GM21619 (cell line): ENCODE measurements around the gene ATP5PO.
"Not testable (repeated sequence)": the region's sequence is repeated elsewhere in the genome, so short reads cannot be mapped to it uniquely, and the experiment has no call there.

Experiments
- ATAC-seq: cut with Tn5 transposase; IDR thresholded peaks from one replicate; pipeline ENCODE4 v1.9.1; 2021; ENCODE audit not compliant: unreplicated experiment

The ATP5PO gene

DNA sequence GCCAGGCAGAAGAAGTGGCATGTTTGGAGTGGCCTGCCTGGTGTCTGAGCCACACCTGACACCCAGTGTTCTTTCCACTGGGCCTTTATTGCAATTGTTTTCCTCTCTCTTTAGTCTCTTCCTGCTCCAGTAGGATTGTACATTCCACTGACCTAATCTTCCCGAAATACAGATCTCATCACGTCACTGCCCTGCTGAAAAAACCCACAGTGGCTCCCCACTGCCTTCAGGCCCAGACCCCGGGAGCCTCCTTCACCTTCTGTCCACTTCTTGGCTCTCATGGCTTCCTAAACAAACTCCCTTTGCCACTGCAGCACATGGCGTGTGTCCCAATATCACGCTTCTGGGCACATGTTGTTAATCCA is 25.3 kb upstream of the ATP5PO start:
- ATAC-seq = no peak

GRCh38 chr21:33940164-33940880 is 24.7 kb upstream of the ATP5PO start:
- no peak for ATAC-seq

GRCh38 chr21:33939226-33939625 is 23.6 kb upstream of the ATP5PO start:
- ATAC-seq = no peak

DNA sequence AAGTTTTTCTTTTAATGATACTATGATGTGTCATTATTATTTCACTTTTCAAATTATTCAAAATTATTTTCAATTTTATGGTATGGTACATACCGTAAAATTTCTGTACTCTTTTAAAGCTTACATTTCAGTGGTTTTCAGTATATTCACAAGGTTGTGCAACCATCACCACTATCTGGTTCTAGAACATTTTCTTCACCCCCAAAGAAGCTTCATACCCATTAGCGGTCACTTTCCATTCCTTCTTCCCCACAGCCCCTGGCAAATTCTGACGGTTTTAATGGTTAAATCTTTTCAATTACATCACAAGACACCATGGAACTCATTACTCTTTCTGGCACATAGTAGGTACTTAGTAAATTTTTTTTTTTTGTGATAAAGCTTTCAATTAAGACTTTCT is 22.8 kb upstream of the ATP5PO start:
- ATAC-seq = no peak

DNA sequence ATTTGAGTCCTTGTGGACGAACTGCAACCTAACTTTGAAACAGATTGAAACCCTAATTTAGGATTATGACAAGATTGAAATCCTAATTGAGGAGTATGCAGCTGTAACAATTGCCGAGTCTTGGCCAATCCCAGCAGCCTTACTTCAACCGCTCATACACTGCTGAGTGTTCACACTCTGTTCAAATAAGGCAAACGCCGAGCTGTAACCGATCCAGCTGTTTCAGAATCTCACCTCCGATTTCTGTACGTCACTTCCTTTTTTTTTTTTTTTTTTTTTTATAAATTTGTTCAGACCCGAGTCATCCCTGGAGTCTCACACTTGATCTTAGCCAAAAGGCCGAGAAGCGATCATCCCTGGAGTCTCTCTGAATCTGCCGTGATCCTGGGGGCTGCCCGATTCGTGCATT is 22.3 kb upstream of the ATP5PO start:
- ATAC-seq = no peak

DNA sequence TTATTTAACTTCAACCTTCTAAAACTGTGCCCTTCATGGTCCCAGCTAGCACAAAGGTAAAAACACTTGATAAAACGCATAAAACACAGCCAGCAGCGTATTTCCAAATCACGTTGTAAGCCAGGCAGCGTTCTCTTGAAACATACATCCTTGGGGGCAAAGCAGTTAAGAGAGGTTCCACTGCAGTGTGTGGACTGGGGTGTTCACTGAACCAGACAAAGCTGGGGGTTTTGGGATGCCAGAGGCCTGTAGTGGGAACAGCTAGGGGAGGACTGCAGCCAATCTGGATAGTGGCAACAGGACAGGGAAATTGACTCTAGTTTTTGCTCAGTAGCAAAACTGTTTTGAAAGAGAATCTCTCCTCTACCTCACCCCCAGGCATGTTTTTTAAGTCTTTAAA is 21.5 kb upstream of the ATP5PO start:
- ATAC-seq = no peak

DNA sequence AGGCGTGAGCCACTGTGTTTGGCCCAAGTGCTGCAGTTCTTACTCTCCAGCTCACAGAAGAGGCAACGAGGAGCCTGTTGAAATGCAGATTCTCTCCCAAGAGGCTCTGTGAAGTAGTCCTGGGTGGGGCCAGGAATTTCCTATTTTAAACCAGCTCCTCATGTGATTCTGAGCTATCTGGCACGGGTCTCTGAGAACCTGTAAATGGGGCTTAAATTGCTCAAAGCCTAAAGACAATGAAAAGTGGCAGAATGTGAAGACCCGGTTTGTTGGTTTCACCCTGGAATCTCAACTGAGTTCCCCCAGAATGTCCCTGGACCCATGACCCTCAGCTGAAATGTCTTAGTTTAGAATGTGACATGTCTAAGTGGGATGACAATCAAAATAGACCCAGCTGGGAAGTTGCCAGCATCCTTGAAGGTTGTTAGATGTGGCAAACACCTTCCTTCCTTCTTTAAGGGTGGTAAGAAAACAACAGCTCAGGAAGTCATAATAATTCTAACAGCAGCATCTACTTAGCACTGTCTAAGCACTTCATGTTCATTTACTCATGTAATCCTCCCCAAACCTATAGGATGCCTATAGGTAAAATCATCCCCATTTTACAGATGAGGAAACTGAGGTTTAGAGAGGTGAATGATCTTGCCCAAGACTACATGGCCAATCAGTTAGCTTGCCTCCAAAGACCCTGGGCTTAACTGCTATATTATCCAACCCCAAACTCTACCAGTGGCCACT is 20.9 kb upstream of the ATP5PO start:
- no peak for ATAC-seq

DNA sequence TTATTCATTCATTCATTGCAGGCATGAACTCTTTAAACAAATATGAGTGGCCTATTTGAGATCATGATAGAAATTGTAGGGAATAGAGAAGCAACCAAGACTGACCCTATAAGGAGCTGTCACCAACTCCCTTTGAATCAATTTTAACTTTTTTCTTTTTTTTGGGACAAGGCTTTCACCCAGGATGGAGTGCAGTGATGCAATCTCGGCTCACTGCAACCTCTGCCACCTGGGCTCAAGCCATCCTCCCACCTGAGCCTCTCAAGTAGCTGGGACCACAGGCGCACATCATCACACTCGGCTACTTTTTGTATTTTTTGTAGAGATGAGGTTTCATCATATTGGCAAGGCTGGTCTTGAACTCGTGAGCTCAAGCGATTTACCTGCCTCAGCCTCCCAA is 17.1 kb upstream of the ATP5PO start:
- no peak for ATAC-seq

DNA sequence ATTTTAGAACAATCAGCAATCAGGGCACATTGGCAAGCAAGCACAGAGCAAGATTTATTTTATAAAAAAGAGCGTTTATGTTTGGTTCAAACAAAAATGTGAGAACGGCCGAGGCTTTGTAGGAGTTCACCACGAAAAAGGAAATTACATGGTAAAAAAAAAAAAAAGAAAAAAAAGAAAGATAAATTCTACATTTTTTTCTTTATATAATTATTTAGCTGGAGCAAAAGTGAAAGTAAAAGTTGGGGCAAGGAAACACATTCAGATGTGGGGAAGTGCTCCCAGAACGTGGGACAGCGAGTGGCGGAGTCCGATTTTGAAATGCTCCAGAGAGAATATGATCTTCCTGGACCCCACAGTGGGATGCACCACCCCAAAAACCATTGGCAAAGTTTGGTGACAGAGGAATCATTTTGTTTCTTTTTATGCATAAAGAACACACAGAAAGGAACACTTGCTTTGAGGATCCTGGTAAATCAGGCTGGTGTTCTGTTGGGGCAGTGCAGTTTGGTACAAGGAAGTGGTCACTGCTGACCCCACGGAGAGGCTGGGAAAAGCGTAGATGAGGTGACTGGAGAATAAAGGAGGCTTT is 16.3 kb upstream of the ATP5PO start:
- no peak for ATAC-seq

GRCh38 chr21:33931052-33931798 is 15.6 kb upstream of the ATP5PO start:
- not testable (repeated sequence) for ATAC-seq

- ATAC-seq = not testable (repeated sequence)
Observed at GRCh38 chr21:33926248-33926647, 10.6 kb upstream of the ATP5PO start.

DNA sequence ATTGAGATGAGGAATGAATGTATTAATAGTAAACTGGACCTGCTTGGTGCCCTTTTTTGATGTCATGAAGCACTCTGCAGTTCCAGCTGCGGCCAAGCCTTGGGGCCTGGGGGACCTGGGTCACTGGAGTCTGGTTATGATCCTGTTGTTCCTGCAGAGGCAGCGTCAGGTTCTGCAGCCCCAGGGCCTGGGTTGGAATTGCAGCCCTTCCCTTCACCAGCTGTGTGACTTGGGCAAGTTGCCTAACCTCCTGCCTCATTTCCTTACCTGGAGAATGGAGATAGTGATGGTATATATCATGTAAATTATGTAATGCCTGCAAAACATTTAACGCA is 9.1 kb upstream of the ATP5PO start:
- no peak for ATAC-seq

DNA sequence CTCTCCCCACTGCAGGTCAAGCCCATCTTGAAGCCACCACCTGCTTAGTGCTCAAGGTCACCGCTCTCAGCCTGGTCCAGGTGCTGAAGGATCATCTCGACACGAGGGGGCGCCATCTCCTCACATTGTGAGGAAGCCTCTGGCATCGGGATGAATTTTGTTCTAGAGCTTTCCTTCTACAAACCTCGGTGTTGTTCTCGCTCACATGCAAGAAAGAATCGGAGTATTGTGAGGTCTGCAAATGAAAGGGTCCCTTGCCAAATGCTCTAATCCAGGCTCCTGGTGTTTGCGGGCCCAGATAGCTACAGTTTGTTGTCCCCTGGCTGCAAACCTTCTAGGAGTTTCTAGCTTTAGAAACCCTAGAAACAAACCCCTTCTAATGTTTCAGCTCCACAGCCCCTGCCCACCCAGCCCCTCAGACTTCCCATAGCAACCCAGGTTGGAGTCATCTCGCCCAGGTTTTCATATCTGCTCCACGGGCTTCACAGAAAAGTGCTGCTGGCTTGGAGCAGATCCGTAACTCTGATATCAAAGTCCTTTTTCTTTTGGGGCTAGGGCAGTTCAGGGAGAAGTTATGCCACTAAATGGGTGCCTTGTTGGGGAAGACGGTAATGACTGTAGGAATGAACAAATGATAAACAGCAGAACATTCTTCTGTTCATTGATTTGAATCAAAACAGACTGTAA is 8.6 kb upstream of the ATP5PO start:
- peak; percentile 93 for ATAC-seq

- no peak for ATAC-seq
Observed at GRCh38 chr21:33917421-33917820, 1.8 kb upstream of the ATP5PO start.

DNA sequence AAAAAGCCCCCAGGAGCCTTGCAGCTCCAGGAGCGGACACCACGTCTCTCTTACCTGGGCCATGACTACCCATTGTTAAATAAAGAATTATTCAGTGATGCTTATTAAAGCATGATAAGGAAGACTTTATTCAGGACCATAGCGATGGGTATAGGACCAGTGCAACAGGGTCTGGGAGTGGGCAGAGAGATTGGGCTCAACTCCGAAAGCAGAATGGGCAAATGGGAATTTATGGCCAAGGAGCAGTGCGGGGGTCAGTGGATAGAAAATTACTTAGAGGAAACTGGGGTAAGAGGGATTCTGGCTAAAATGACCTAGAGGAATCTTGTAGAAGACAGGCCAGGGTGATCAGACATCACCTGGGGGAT is 580 bp upstream of the ATP5PO start:
- ATAC-seq = no peak

- no peak for ATAC-seq
Observed at GRCh38 chr21:33914188-33914587, 1.4 kb downstream of the ATP5PO start.

DNA sequence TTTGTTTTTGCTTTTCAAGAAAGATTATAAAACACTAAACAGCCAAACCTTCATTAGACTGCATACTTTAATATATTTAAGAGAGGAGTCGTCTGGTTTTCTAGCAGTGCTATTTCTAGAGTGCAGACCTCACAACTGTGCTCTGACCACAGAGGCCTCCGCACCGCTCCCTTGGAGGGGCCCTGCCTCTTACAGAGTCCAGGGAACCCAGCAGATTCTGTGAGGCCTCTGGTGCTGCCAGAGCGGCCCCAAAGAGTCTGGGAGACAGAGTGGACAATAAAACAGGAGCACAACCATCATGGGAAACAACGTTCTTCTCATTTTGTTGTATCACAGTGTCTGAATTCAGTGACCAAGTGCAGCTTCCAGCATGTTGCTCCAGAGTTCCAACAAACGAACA is 5.8 kb downstream of the ATP5PO start:
- no peak for ATAC-seq

GRCh38 chr21:33908760-33909159 is 6.8 kb downstream of the ATP5PO start:
- ATAC-seq = no peak

- no peak for ATAC-seq
Observed at GRCh38 chr21:33904041-33904440, 11.6 kb downstream of the ATP5PO start.

DNA sequence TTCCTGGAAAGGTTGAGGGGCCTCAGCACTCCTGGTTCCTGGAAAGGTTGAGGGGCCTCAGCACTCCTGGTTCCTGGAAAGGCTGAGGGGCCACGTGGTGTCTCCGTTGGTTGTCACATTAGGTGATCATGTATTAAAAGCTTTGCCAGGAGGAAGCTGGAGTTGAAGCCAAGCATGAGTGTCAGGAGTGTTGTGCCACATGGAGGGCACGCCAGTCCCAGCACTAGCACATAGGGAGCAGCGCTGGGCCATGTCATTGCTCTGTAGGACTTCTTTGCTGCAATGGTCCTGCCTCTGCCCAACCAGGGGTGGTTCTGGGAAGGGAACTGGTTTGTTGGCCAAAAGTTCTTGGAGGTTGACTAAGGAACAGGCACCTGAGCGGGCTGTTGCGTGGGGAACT is 13.3 kb downstream of the ATP5PO start:
- ATAC-seq = no peak
